ENCODE results near the gene TCEAL5. TPM values are rescaled to one million over a fixed set of nuclear protein-coding genes. Genes with fewer than 3 reads are reported as not detected.

The TCEAL5 gene
- total RNA-seq, 1 experiment from 2014 or later, result not detected

DNA sequence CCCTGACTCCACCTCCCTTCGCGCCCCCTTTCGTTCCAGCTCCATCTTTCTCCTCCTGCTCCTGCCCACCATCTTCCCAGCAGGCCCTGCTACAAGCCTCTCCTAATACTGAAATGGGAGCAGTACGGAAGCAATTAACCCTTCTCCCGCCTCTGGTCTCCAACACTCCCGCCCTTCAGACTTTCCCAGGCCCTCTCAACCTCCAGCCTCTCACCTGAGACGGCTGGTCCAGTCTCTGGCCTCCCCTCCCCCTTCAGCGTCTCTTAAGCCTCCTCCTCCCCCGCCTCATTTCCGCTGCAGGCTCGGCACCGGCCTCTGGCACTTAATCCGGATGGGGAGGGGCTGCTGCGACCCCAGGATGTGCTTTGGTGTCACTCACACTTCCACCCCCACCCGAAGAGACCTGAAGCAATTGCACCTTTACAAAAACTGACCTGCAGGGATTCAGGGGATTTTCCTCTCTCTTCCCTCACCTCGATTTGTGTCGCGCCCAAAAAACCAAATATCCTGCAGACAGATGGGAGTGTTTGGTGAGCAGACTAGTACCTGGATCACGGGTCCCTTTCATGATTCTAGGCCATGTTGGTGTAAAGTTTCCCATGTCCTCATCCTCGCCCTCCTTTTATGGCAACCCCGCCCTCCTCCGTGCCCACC is 22.3 kb downstream of the TCEAL5 start:
- BruUV-seq (replicated peaks), result no TSS peak
- no peak overlapping the region for H3K27ac Mint-ChIP-seq (ENCODE audit: unreplicated experiment)
- no peaks in the 10 kb centered on the region for H3K9me3 Mint-ChIP-seq (ENCODE audit: low read depth, unreplicated experiment)
- H3K36me3 Mint-ChIP-seq (ENCODE audit: insufficient read depth, unreplicated experiment), result peaks cover 3% of the 10 kb centered on the region
- DNase-seq, result no peak
- H3K4me3 Mint-ChIP-seq (ENCODE audit: low read depth, unreplicated experiment), result no peak overlapping the region
- CTCF ChIA-PET, result no interaction called here
- peaks cover 42% of the 10 kb centered on the region for H3K27me3 Mint-ChIP-seq (ENCODE audit: unreplicated experiment)
- intact Hi-C loops (cut with micrococcal nuclease; ENCODE audit: unreplicated experiment), result no loop called here
- TF ChIP-seq, protein P1, sequence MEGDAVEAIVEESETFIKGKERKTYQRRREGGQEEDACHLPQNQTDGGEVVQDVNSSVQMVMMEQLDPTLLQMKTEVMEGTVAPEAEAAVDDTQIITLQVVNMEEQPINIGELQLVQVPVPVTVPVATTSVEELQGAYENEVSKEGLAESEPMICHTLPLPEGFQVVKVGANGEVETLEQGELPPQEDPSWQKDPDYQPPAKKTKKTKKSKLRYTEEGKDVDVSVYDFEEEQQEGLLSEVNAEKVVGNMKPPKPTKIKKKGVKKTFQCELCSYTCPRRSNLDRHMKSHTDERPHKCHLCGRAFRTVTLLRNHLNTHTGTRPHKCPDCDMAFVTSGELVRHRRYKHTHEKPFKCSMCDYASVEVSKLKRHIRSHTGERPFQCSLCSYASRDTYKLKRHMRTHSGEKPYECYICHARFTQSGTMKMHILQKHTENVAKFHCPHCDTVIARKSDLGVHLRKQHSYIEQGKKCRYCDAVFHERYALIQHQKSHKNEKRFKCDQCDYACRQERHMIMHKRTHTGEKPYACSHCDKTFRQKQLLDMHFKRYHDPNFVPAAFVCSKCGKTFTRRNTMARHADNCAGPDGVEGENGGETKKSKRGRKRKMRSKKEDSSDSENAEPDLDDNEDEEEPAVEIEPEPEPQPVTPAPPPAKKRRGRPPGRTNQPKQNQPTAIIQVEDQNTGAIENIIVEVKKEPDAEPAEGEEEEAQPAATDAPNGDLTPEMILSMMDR (IDR thresholded peaks at IDR 0.05; ENCODE audit: unreplicated experiment), result no peak
- no peaks in the 10 kb centered on the region for H3K4me1 Mint-ChIP-seq (ENCODE audit: low read depth, unreplicated experiment)

DNA sequence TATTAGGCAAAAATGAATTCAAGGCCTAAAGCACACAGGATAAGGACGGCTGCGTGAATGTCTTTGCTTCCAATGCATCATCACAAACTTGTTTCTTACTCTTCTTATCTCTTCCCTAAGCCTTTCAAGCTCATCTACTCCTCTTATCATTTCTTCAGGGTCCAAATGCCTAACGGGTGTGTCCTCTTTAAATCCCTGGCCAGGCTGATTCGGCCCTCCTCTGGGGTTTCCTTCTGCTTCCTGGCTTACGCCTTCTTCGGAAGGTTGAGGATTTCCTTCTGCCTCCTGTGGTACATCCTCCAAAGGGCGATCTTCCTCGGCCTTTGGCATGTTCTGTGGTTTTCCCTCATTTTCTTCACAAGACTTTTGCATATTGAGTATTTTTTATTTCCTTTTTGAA is 22.9 kb downstream of the TCEAL5 start:
- CTCF ChIA-PET, result no interaction called here
- no TSS peak for BruUV-seq (replicated peaks)
- TF ChIP-seq, protein P1 (IDR thresholded peaks at IDR 0.05; ENCODE audit: unreplicated experiment), result no peak
- Mint-ChIP-seq H3K27me3 (ENCODE audit: unreplicated experiment) (peaks cover 42% of the 10 kb centered on the region), H3K4me1 (ENCODE audit: low read depth, unreplicated experiment) (no peaks in the 10 kb centered on the region), H3K36me3 (ENCODE audit: insufficient read depth, unreplicated experiment) (peaks cover 3% of the 10 kb centered on the region), H3K27ac (ENCODE audit: unreplicated experiment) (no peak overlapping the region), H3K4me3 (ENCODE audit: low read depth, unreplicated experiment) (no peak overlapping the region), H3K9me3 (ENCODE audit: low read depth, unreplicated experiment) (no peaks in the 10 kb centered on the region)
- intact Hi-C loops (cut with micrococcal nuclease; ENCODE audit: unreplicated experiment), result no loop called here
- DNase-seq, result no peak

DNA sequence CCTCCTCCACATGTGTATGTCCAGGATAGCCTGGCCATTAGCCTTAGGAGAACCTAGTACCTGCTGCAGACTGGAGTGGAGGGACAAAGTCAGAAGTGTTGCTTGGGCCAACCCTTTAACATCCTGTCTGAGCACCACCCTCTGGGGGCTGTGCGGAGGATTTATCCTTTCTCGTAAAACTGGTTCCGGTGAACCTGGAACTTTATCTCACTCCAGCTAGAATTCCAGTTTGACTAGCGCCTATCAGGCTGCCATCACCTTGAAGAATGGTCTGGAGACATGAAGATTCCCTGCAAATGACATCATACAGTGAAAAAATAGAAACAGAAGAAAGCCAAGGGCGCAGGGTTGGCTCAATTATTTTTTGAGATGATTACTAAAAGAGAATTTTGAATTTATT is 25.6 kb downstream of the TCEAL5 start:
- no peaks in the 10 kb centered on the region for H3K4me1 Mint-ChIP-seq (ENCODE audit: low read depth, unreplicated experiment)
- DNase-seq, result no peak
- intact Hi-C loops (cut with micrococcal nuclease; ENCODE audit: unreplicated experiment), result no loop called here
- CTCF ChIA-PET, result interaction anchor here (0.5 kb wide), 1 partner anchor 1660 kb away, joined by 3 read pairs; no protein-coding TSS in a partner anchor
- H3K36me3 Mint-ChIP-seq (ENCODE audit: insufficient read depth, unreplicated experiment), result peaks cover 3% of the 10 kb centered on the region
- H3K27me3 Mint-ChIP-seq (ENCODE audit: unreplicated experiment), result peaks cover 30% of the 10 kb centered on the region
- BruUV-seq (replicated peaks), result no TSS peak
- H3K9me3 Mint-ChIP-seq (ENCODE audit: low read depth, unreplicated experiment), result no peaks in the 10 kb centered on the region
- H3K27ac Mint-ChIP-seq (ENCODE audit: unreplicated experiment), result no peak overlapping the region
- H3K4me3 Mint-ChIP-seq (ENCODE audit: low read depth, unreplicated experiment), result no peak overlapping the region
- TF ChIP-seq, protein P1 (IDR thresholded peaks at IDR 0.05; ENCODE audit: unreplicated experiment), result no peak

DNA sequence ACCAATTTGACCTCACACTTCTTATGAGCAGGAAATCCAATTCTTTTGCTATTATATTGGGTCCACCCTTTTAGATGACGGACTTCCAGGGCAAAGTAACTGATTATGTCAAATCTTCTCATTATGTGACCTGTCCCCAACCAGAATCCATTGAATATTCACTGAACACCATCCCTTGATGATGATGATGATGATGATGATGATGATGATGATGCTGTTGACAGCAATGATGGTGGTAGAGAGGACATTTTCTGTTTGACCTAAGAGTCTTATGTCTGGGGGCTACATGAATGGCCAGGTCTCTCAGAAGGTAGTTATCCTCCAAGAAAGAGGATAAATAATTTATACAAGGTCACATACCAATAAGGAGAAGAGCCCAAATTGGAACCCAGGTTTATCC is 26.7 kb downstream of the TCEAL5 start:
- CTCF ChIA-PET, result no interaction called here

More for the DNA sequence above, 26.7 kb downstream of the TCEAL5 start:
- H3K9me3 Mint-ChIP-seq (ENCODE audit: low read depth, unreplicated experiment), result no peaks in the 10 kb centered on the region
- H3K4me1 Mint-ChIP-seq (ENCODE audit: low read depth, unreplicated experiment), result no peaks in the 10 kb centered on the region
- no peaks in the 10 kb centered on the region for H3K36me3 Mint-ChIP-seq (ENCODE audit: insufficient read depth, unreplicated experiment)
- TF ChIP-seq, protein P1 (IDR thresholded peaks at IDR 0.05; ENCODE audit: unreplicated experiment), result no peak
- H3K27me3 Mint-ChIP-seq (ENCODE audit: unreplicated experiment), result peaks cover 28% of the 10 kb centered on the region
- DNase-seq, result no peak
- H3K27ac Mint-ChIP-seq (ENCODE audit: unreplicated experiment), result no peak overlapping the region
- intact Hi-C loops (cut with micrococcal nuclease; ENCODE audit: unreplicated experiment), result no loop called here
- no TSS peak for BruUV-seq (replicated peaks)
- no peak overlapping the region for H3K4me3 Mint-ChIP-seq (ENCODE audit: low read depth, unreplicated experiment)

Data from Calu3 (cell line).